ENCODE data around the gene RFNG.

DNA sequence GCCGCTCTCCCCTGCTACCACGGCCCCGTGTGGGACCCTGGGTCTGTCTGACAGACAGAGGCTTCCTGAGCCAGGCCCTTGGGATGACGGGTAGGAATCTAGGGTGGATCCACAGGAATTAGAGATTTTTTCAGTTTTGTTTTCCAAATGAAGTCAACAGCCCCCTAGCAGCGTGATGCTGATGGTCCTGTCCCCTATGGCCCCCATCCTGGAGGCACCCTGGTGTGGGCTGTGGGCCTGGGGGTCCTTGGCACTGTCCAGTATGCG lies 44.5 kb downstream of the RFNG start:
- TF ChIP-seq POLR2A (IDR thresholded peaks at IDR 0.05) (no peak), EP300 (IDR thresholded peaks at IDR 0.05) (no peak)
- TF ChIP-seq, protein P1, sequence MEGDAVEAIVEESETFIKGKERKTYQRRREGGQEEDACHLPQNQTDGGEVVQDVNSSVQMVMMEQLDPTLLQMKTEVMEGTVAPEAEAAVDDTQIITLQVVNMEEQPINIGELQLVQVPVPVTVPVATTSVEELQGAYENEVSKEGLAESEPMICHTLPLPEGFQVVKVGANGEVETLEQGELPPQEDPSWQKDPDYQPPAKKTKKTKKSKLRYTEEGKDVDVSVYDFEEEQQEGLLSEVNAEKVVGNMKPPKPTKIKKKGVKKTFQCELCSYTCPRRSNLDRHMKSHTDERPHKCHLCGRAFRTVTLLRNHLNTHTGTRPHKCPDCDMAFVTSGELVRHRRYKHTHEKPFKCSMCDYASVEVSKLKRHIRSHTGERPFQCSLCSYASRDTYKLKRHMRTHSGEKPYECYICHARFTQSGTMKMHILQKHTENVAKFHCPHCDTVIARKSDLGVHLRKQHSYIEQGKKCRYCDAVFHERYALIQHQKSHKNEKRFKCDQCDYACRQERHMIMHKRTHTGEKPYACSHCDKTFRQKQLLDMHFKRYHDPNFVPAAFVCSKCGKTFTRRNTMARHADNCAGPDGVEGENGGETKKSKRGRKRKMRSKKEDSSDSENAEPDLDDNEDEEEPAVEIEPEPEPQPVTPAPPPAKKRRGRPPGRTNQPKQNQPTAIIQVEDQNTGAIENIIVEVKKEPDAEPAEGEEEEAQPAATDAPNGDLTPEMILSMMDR (IDR thresholded peaks at IDR 0.05), result no peak
